H9 (cell line): ENCODE data around the gene RBSN. TPM values are rescaled to one million over a fixed set of nuclear protein-coding genes. Genes with fewer than 3 reads are reported as not detected.

Source experiments
- DNase-seq: peaks from one replicate; pipeline ENCODE4 v3.0.0-alpha.2; 2017
- H2AFZ ChIP-seq: one replicate; pipeline ENCODE4 v1.6.1; 2013; ENCODE audit warnings: mild to moderate bottlenecking, low read length, control low read depth, moderate library complexity
- H2AK5ac ChIP-seq: 2 replicates; pipeline ENCODE4 v1.6.1; 2013; ENCODE audit warnings: low read length, control low read depth, mixed read lengths; ENCODE audit not compliant: insufficient read length
- H2BK120ac ChIP-seq: one replicate; pipeline ENCODE4 v1.6.1; 2013; ENCODE audit warnings: low read depth, mild to moderate bottlenecking, low read length, control low read depth, inconsistent platforms; ENCODE audit not compliant: poor library complexity, severe bottlenecking
- H2BK12ac ChIP-seq: 2 replicates; pipeline ENCODE4 v1.6.1; 2013; ENCODE audit warnings: low read length, control low read depth, mixed read lengths, low read depth; ENCODE audit not compliant: insufficient read length
- H2BK15ac ChIP-seq: 2 replicates; pipeline ENCODE4 v1.6.1; 2013; ENCODE audit warnings: low read depth, low read length, control low read depth
- H2BK20ac ChIP-seq: one replicate; pipeline ENCODE4 v1.6.1; 2013; ENCODE audit warnings: low read depth, mild to moderate bottlenecking, low read length, control low read depth, inconsistent platforms; ENCODE audit not compliant: poor library complexity, severe bottlenecking
- H2BK5ac ChIP-seq: 2 replicates; pipeline ENCODE4 v1.6.1; 2013; ENCODE audit warnings: low read length, control low read depth, mixed read lengths; ENCODE audit not compliant: insufficient read length
- H3K14ac ChIP-seq: 2 replicates; pipeline ENCODE4 v1.6.1; 2013; ENCODE audit warnings: low read length, control low read depth; ENCODE audit not compliant: insufficient read depth
- H3K18ac ChIP-seq: 2 replicates; pipeline ENCODE4 v1.6.1; 2013; ENCODE audit warnings: low read depth, mild to moderate bottlenecking, mixed read lengths, low read length, control low read depth; ENCODE audit not compliant: insufficient read length
- H3K23ac ChIP-seq: 2 replicates; pipeline ENCODE4 v1.6.1; 2013; ENCODE audit warnings: low read length, control low read depth, mixed read lengths, low read depth; ENCODE audit not compliant: insufficient read length
- H3K23me2 ChIP-seq: 2 replicates; pipeline ENCODE4 v1.6.1; 2013; ENCODE audit warnings: low read depth, mild to moderate bottlenecking, mixed read lengths, low read length, control low read depth; ENCODE audit not compliant: insufficient read length, poor library complexity, severe bottlenecking
- H3K27ac ChIP-seq: 2 replicates; pipeline ENCODE4 v1.5.1; 2013; ENCODE audit warnings: low read length, control low read depth, mixed read lengths, low read depth; ENCODE audit not compliant: insufficient read length
- H3K27me3 ChIP-seq: 2 replicates; pipeline ENCODE4 v1.6.1; 2013; ENCODE audit warnings: low read length, control low read depth, inconsistent platforms; ENCODE audit not compliant: insufficient read depth
- H3K4ac ChIP-seq: 2 replicates; pipeline ENCODE4 v1.6.1; 2013; ENCODE audit warnings: low read depth, mild to moderate bottlenecking, control low read depth, inconsistent platforms, low read length, moderate library complexity
- H3K4me1 ChIP-seq: 2 replicates; pipeline ENCODE4 v1.6.1; 2013; ENCODE audit warnings: low read length, control low read depth, inconsistent platforms; ENCODE audit not compliant: insufficient read depth
- H3K4me2 ChIP-seq: 2 replicates; pipeline ENCODE4 v1.6.1; 2013; ENCODE audit warnings: low read length, control low read depth, mixed read lengths; ENCODE audit not compliant: insufficient read length, insufficient read depth
- H3K56ac ChIP-seq: 2 replicates; pipeline ENCODE4 v1.6.1; 2013; ENCODE audit warnings: low read depth, mild to moderate bottlenecking, mixed read lengths, low read length, control low read depth; ENCODE audit not compliant: insufficient read length
- H3K79me1 ChIP-seq: 2 replicates; pipeline ENCODE4 v1.6.1; 2013; ENCODE audit warnings: low read depth, mild to moderate bottlenecking, moderate library complexity, low read length, control low read depth, inconsistent platforms; ENCODE audit not compliant: insufficient read depth, poor library complexity, severe bottlenecking
- H3K79me2 ChIP-seq: 2 replicates; pipeline ENCODE4 v1.6.1; 2013; ENCODE audit warnings: low read length, control low read depth, inconsistent platforms; ENCODE audit not compliant: insufficient read depth
- H3K9ac ChIP-seq: 2 replicates; pipeline ENCODE4 v1.6.1; 2013; ENCODE audit warnings: low read length, control low read depth, mixed read lengths; ENCODE audit not compliant: insufficient read length; ENCODE audit errors: extremely low read depth
- H3K9me3 ChIP-seq: one replicate; pipeline ENCODE4 v1.6.1; 2013; ENCODE audit warnings: low read depth, low read length, inconsistent platforms; ENCODE audit not compliant: control insufficient read depth
- H3T11ph ChIP-seq: one replicate; pipeline ENCODE4 v1.6.1; 2013; ENCODE audit warnings: mild to moderate bottlenecking, low read length, control low read depth, inconsistent platforms
- H4K20me1 ChIP-seq: one replicate; pipeline ENCODE4 v1.6.1; 2013; ENCODE audit not compliant: control insufficient read depth, insufficient read length, insufficient read depth
- H4K5ac ChIP-seq: 2 replicates; pipeline ENCODE4 v1.6.1; 2013; ENCODE audit warnings: low read depth, mild to moderate bottlenecking, mixed read lengths, low read length, control low read depth; ENCODE audit not compliant: insufficient read length
- H4K8ac ChIP-seq: replicated peaks from 2 replicates; pipeline ENCODE4 v1.6.1; 2013; ENCODE audit warnings: low read length, control low read depth, mixed read lengths, low read depth; ENCODE audit not compliant: insufficient read length
- H4K91ac ChIP-seq: 2 replicates; pipeline ENCODE4 v1.6.1; 2013; ENCODE audit warnings: low read depth, mild to moderate bottlenecking, moderate library complexity, mixed read lengths, low read length, control low read depth; ENCODE audit not compliant: insufficient read length
- H3K27ac Mint-ChIP-seq, 3 experiments: 2 replicates in 2 of 3; 3 replicates in 1 of 3; pipeline ENCODE4 v1.8.0; 2020 to 2021; ENCODE audit warnings: mixed read lengths in 3 of 3, mild to moderate bottlenecking in 1 of 3, moderate library complexity in 1 of 3
- H3K27me3 Mint-ChIP-seq: 2 replicates; pipeline ENCODE4 v1.8.0; 2021; ENCODE audit warnings: low read depth, mild to moderate bottlenecking, moderate library complexity, mixed read lengths
- H3K36me3 Mint-ChIP-seq, 3 experiments: 2 replicates in 2 of 3; 3 replicates in 1 of 3; pipeline ENCODE4 v1.8.0; 2020 to 2021; ENCODE audit warnings: low read depth in 3 of 3, mixed read lengths in 3 of 3; ENCODE audit not compliant: insufficient read depth in 1 of 3
- H3K4me1 Mint-ChIP-seq, 2 experiments: 2 replicates each; pipeline ENCODE4 v1.8.0; 2020; ENCODE audit warnings: mixed read lengths in 2 of 2
- H3K4me3 Mint-ChIP-seq, 2 experiments: 2 replicates in 1 of 2; 3 replicates in 1 of 2; pipeline ENCODE4 v1.8.0; 2020 to 2021; ENCODE audit warnings: mild to moderate bottlenecking in 2 of 2, mixed read lengths in 2 of 2, moderate library complexity in 1 of 2
- H3K9me3 Mint-ChIP-seq, 2 experiments: 2 replicates in 1 of 2; 3 replicates in 1 of 2; pipeline ENCODE4 v1.8.0; 2020; ENCODE audit warnings: mild to moderate bottlenecking in 2 of 2, mixed read lengths in 2 of 2, moderate library complexity in 1 of 2
- WGBS: extraction: QIAGEN DNeasy Blood & Tissue Kit; methylation state at CpG from one replicate; pipeline ENCODE4 v1.1.7; 2013; ENCODE audit warnings: missing lambda C conversion rate, low lambda C conversion rate, mixed read lengths; ENCODE audit not compliant: insufficient read length; ENCODE audit errors: extremely low coverage; 5-methylcytosine and 5-hydroxymethylcytosine counted together
- total RNA-seq: library from RNA; stranded (reverse); gene quantifications from 2 replicates; pipeline ENCODE4 v1.2.1, GENCODE V29; 2021
- TF ChIP-seq, protein P1 (sequence below): fragments of 200-600 bp; sonication (generic); conservative IDR thresholded peaks from 3 replicates; pipeline ENCODE4 v1.8.0; 2021; ENCODE audit warnings: antibody characterized with exemption, mild to moderate bottlenecking

The RBSN gene
- total RNA-seq, 1 experiment from 2014 or later, result 16.0 TPM

GRCh38 chr3:15049584-15049983, 49.4 kb downstream of the RBSN start:
- no peak for DNase-seq
- H3K14ac ChIP-seq, result no peak overlapping the region
- TF ChIP-seq, protein P1, sequence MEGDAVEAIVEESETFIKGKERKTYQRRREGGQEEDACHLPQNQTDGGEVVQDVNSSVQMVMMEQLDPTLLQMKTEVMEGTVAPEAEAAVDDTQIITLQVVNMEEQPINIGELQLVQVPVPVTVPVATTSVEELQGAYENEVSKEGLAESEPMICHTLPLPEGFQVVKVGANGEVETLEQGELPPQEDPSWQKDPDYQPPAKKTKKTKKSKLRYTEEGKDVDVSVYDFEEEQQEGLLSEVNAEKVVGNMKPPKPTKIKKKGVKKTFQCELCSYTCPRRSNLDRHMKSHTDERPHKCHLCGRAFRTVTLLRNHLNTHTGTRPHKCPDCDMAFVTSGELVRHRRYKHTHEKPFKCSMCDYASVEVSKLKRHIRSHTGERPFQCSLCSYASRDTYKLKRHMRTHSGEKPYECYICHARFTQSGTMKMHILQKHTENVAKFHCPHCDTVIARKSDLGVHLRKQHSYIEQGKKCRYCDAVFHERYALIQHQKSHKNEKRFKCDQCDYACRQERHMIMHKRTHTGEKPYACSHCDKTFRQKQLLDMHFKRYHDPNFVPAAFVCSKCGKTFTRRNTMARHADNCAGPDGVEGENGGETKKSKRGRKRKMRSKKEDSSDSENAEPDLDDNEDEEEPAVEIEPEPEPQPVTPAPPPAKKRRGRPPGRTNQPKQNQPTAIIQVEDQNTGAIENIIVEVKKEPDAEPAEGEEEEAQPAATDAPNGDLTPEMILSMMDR, result no peak
- no peaks in the 10 kb centered on the region for H3K27me3 Mint-ChIP-seq
- no peaks in the 10 kb centered on the region for H3K23me2 ChIP-seq
- no peak overlapping the region for H4K8ac ChIP-seq
- no peak overlapping the region for H2AK5ac ChIP-seq
- no peak overlapping the region for H3K23ac ChIP-seq
- no peak overlapping the region for H2BK120ac ChIP-seq
- no peak overlapping the region for H3K4me3 Mint-ChIP-seq
- H3K27ac Mint-ChIP-seq, result no peak overlapping the region
- H2BK20ac ChIP-seq, result no peak overlapping the region
- no peak overlapping the region for H3K56ac ChIP-seq
- H3K27me3 ChIP-seq, result no peaks in the 10 kb centered on the region
- H2BK15ac ChIP-seq, result no peak overlapping the region
- peaks cover 30 to 88% (median 72%) of the 10 kb centered on the region in 3 experiments; a peak in 6 of 7 replicates for H3K36me3 Mint-ChIP-seq
- H3K4me1 ChIP-seq, result no peaks in the 10 kb centered on the region
- H2BK12ac ChIP-seq, result no peak overlapping the region
- H3K9me3 ChIP-seq, result no peaks in the 10 kb centered on the region
- no peak overlapping the region for H3K18ac ChIP-seq
- no CpG with 5 or more reads among the region's 2 CpGs for WGBS
- H3K79me1 ChIP-seq, result no peaks in the 10 kb centered on the region
- H3K4me1 Mint-ChIP-seq, result 0 out of 4 replicates have a peak, but pooled peaks cover 0 to 4% of the 10 kb centered on the region in 2 experiments
- no peak overlapping the region for H3K27ac ChIP-seq
- H3T11ph ChIP-seq, result no peak overlapping the region
- H2BK5ac ChIP-seq, result no peak overlapping the region
- H3K79me2 ChIP-seq, result no peaks in the 10 kb centered on the region; the same call in 1 of the 2 replicates
- H3K4me2 ChIP-seq, result no peak overlapping the region
- H3K4ac ChIP-seq, result no peak overlapping the region
- no peak overlapping the region for H3K9ac ChIP-seq
- H3K9me3 Mint-ChIP-seq, result no peaks in the 10 kb centered on the region
- H4K5ac ChIP-seq, result no peak overlapping the region
- no peak overlapping the region for H4K91ac ChIP-seq
- no peak overlapping the region for H2AFZ ChIP-seq
- peaks cover 2% of the 10 kb centered on the region for H4K20me1 ChIP-seq
